Thyroid gland (tissue), 4 donors: Measurements from ENCODE around the gene KLHDC7B.

Experiments used
- CTCF ChIP-seq, 6 experiments: fragments of 200-600 bp in 3 of 6; fragments of 450-650 bp in 3 of 6; sonication (generic) in 3 of 6; IDR thresholded peaks; one replicate each; pipeline ENCODE4 v1.5.1; 2016 to 2019; ENCODE audit warnings: antibody characterized with exemption in 6 of 6, mild to moderate bottlenecking in 2 of 6, inconsistent platforms in 1 of 6, moderate library complexity in 1 of 6
- POLR2A ChIP-seq, 2 donors: fragments of 450-650 bp; IDR thresholded peaks; one replicate each; pipeline ENCODE4 v1.6.1; 2017; ENCODE audit warnings: antibody characterized with exemption in 2 of 2, mild to moderate bottlenecking in 2 of 2, moderate library complexity in 1 of 2

GRCh38 chr22:50583294-50583861 lies 37.7 kb downstream of the KLHDC7B start:
- no peak for TF ChIP-seq POLR2A (IDR thresholded peaks at IDR 0.05)
- no peak for TF ChIP-seq CTCF (IDR thresholded peaks at IDR 0.05)
